OCI-LY7 (cell line): Measurements from ENCODE around the gene NINJ2.

Experiments
- EZH2phosphoT487 ChIP-seq: fragments of 200-600 bp; sonication (generic); IDR thresholded peaks from 2 replicates; pipeline ENCODE4 v1.6.1; 2018; ENCODE audit warnings: low read depth, borderline replicate concordance, mild to moderate bottlenecking, mixed run types, antibody characterized with exemption, low read length, moderate library complexity, mixed read lengths
- TF ChIP-seq, protein P1 (sequence below): fragments of 200-600 bp; sonication (generic); conservative IDR thresholded peaks from 2 replicates; pipeline ENCODE4 v1.5.1; 2014; ENCODE audit warnings: mild to moderate bottlenecking, antibody characterized with exemption, low read length, moderate library complexity, mixed read lengths

DNA sequence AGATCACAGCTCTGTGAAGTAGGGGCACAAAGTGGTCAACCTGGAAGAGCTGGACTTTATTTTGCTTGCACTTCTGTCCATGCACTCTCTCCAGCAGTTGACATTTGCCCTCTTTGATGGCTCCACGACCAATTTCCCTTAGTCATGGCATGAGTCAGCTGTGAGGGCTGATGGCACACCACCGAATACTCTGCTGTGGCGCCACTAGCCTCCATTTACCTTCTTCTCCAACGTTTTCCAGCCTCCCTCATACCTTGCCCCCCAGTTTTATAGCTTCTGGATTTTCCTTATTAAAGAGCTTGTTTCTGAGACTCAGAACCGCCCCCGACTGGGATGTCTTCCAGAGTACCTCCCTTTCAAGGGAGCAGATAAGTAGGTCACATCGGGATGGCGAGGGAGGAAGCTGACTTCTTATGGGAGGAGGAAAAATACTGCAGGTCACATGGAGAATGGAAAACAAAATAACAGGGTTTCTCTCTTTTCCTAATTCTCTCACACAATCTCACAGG lies 17.6 kb downstream of the NINJ2 start:
- TF ChIP-seq, protein P1, sequence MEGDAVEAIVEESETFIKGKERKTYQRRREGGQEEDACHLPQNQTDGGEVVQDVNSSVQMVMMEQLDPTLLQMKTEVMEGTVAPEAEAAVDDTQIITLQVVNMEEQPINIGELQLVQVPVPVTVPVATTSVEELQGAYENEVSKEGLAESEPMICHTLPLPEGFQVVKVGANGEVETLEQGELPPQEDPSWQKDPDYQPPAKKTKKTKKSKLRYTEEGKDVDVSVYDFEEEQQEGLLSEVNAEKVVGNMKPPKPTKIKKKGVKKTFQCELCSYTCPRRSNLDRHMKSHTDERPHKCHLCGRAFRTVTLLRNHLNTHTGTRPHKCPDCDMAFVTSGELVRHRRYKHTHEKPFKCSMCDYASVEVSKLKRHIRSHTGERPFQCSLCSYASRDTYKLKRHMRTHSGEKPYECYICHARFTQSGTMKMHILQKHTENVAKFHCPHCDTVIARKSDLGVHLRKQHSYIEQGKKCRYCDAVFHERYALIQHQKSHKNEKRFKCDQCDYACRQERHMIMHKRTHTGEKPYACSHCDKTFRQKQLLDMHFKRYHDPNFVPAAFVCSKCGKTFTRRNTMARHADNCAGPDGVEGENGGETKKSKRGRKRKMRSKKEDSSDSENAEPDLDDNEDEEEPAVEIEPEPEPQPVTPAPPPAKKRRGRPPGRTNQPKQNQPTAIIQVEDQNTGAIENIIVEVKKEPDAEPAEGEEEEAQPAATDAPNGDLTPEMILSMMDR = no peak
- no peak for TF ChIP-seq EZH2phosphoT487
